Endometrial microvascular endothelial cells (primary cell): ENCODE results near the gene TMEM181. TPM values are rescaled to one million over a fixed set of nuclear protein-coding genes. Genes with fewer than 3 reads are reported as not detected.
"Not testable (repeated sequence)": the region's sequence is repeated elsewhere in the genome, so short reads cannot be mapped to it uniquely, and the experiment has no call there.

ENCODE experiments used
- in situ Hi-C: cut with HindIII; loops from 2 replicates; pipeline ENCODE4 v1.10.0; 2017; ENCODE audit warnings: low sequenced_read_pairs, low pct_unique_long_range_greater_than_20kb; ENCODE audit errors: inconsistent ontology term
- total RNA-seq: library from RNA; depleted of rRNA; stranded (reverse); fragments of >200 nt; gene quantifications from one replicate; pipeline ENCODE4 v1.2.3, GENCODE V29; 2015; ENCODE audit errors: inconsistent ontology term

Gene TMEM181
- total RNA-seq, 1 donor from 2014 or later, result 28.0 TPM

GRCh38 chr6:158646023-158646910 is 86.4 kb downstream of the TMEM181 start:
- in situ Hi-C loops, result no loop called here

- in situ Hi-C loops, result no loop called here
Measured at GRCh38 chr6:158647501-158647900, 87.6 kb downstream of the TMEM181 start.

GRCh38 chr6:158648682-158649131 is 88.8 kb downstream of the TMEM181 start:
- in situ Hi-C loops, result no loop called here

- in situ Hi-C loops, result no loop called here
Measured at GRCh38 chr6:158649289-158650143, 89.6 kb downstream of the TMEM181 start, which contains the start of gene SYTL3. SYTL3 (plus strand) TSS chr6:158650054; CDS start chr6:158663269, 13,215 bp downstream.

GRCh38 chr6:158651981-158652737 is 92.3 kb downstream of the TMEM181 start:
- in situ Hi-C loops, result not testable (repeated sequence)

- in situ Hi-C loops, result no loop called here
Measured at GRCh38 chr6:158653577-158654354, 93.9 kb downstream of the TMEM181 start.

GRCh38 chr6:158654498-158654897 is 94.6 kb downstream of the TMEM181 start:
- in situ Hi-C loops, result no loop called here

- in situ Hi-C loops, result no loop called here
Measured at GRCh38 chr6:158654960-158655489, 95.1 kb downstream of the TMEM181 start.

GRCh38 chr6:158655569-158656450 is 95.9 kb downstream of the TMEM181 start:
- in situ Hi-C loops, result no loop called here

GRCh38 chr6:158656986-158657385 is 97.1 kb downstream of the TMEM181 start:
- in situ Hi-C loops, result not testable (repeated sequence)

- in situ Hi-C loops, result no loop called here
Measured at GRCh38 chr6:158660333-158660754, 100.5 kb downstream of the TMEM181 start.

- in situ Hi-C loops, result no loop called here
Measured at GRCh38 chr6:158661156-158661685, 101.3 kb downstream of the TMEM181 start.

- in situ Hi-C loops, result no loop called here
Measured at GRCh38 chr6:158662607-158662953, 102.7 kb downstream of the TMEM181 start.

GRCh38 chr6:158662954-158663624 is 103.2 kb downstream of the TMEM181 start:
- in situ Hi-C loops, result no loop called here

- in situ Hi-C loops, result no loop called here
Measured at GRCh38 chr6:158663625-158664165, 103.8 kb downstream of the TMEM181 start.

GRCh38 chr6:158665332-158665731 is 105.4 kb downstream of the TMEM181 start:
- in situ Hi-C loops, result no loop called here
